Measurements from ENCODE around the gene LRSAM1.

GRCh38 chr9:127536499-127536898 is 85.2 kb downstream of the LRSAM1 start:
- no peak for TF ChIP-seq CTCF (conservative IDR thresholded peaks at IDR 0.05; ENCODE audit: low read length)
- no peak for TF ChIP-seq EZH2phosphoT487 (IDR thresholded peaks at IDR 0.05; ENCODE audit: borderline replicate concordance, low read depth, low read length)
